ENCODE results near the gene PPEF2. TPM values are rescaled to one million over a fixed set of nuclear protein-coding genes. Genes with fewer than 3 reads are reported as not detected.
"Not testable (repeated sequence)": the region's sequence is repeated elsewhere in the genome, so short reads cannot be mapped to it uniquely, and the experiment has no call there.

PPEF2 gene
- 0.06 TPM for polyA plus RNA-seq
- long read RNA-seq, donor 1: 0 reads
- long read RNA-seq, donor 2: 0 reads
- long read RNA-seq, donor 3: 0 reads
- long read RNA-seq, donor 4: 0 reads
- long read RNA-seq, donor 5: 0 reads
- long read RNA-seq, donor 6: 0 reads
- long read RNA-seq, donor 7: 0 reads
- long read RNA-seq, donor 8: 0 reads
- long read RNA-seq, donor 9: 0 reads
- long read RNA-seq, donor 10: 0 reads
- long read RNA-seq, donor 11: 0 reads

- Histone ChIP-seq H3K27ac (ENCODE audit: low read length) (no peak within 1 kb of the TSS), H3K4me3 (ENCODE audit: low read length) (no peak within 1 kb of the TSS), H3K9me3 (ENCODE audit: control insufficient read depth, low read depth, low read length) (no peaks in the 10 kb centered on the region), H3K4me1 (ENCODE audit: control insufficient read depth, insufficient read depth, low read length) (peaks cover 7% of the 10 kb centered on the region), H3K27me3 (ENCODE audit: control insufficient read depth, insufficient read depth, low read length) (no peaks in the 10 kb centered on the region), H3K36me3 (ENCODE audit: control insufficient read depth, insufficient read depth, low read length) (no peaks in the 10 kb centered on the region)
- WGBS (ENCODE audit: insufficient coverage, low lambda C conversion rate): no CpG with 5 or more reads among the region's 5 CpGs
- DNase-seq: no peak
Observed at GRCh38 chr4:75902352-75902751, at the start of gene PPEF2. PPEF2 (minus strand) TSS chr4:75902452; CDS start chr4:75896325, 6,127 bp downstream.

GRCh38 chr4:75950213-75950815 lies 48.1 kb upstream of the PPEF2 start:
- Histone ChIP-seq H3K36me3 (ENCODE audit: control insufficient read depth, insufficient read depth, low read length) (peaks cover 45% of the 10 kb centered on the region), H3K4me3 (ENCODE audit: low read length) (no peak overlapping the region), H3K9me3 (ENCODE audit: control insufficient read depth, low read depth, low read length) (no peaks in the 10 kb centered on the region), H3K27ac (ENCODE audit: low read length) (no peak overlapping the region), H3K27me3 (ENCODE audit: control insufficient read depth, insufficient read depth, low read length) (no peaks in the 10 kb centered on the region), H3K4me1 (ENCODE audit: control insufficient read depth, insufficient read depth, low read length) (peaks cover 7% of the 10 kb centered on the region)
- no peak for DNase-seq
- WGBS (ENCODE audit: insufficient coverage, low lambda C conversion rate): no CpG with 5 or more reads among the region's 3 CpGs

GRCh38 chr4:75948822-75949444 lies 46.7 kb upstream of the PPEF2 start:
- Histone ChIP-seq H3K27ac (ENCODE audit: low read length) (peak overlapping the region; percentile 57), H3K4me1 (ENCODE audit: control insufficient read depth, insufficient read depth, low read length) (peaks cover 7% of the 10 kb centered on the region), H3K27me3 (ENCODE audit: control insufficient read depth, insufficient read depth, low read length) (no peaks in the 10 kb centered on the region), H3K36me3 (ENCODE audit: control insufficient read depth, insufficient read depth, low read length) (peaks cover 38% of the 10 kb centered on the region), H3K9me3 (ENCODE audit: control insufficient read depth, low read depth, low read length) (no peaks in the 10 kb centered on the region), H3K4me3 (ENCODE audit: low read length) (no peak overlapping the region)
- 100% methylated on average over 1 of the region's 5 CpGs for WGBS (ENCODE audit: insufficient coverage, low lambda C conversion rate)
- DNase-seq: peak in 1 of 2 donors; percentile 43

GRCh38 chr4:75940692-75941253 lies 38.5 kb upstream of the PPEF2 start, which contains the start of gene NAAA:
NAAA (minus strand) TSS chr4:75941013; CDS start chr4:75940949, 64 bp downstream.
- H3K4me1 ChIP-seq (ENCODE audit: control insufficient read depth, insufficient read depth, low read length): peaks cover 3% of the 10 kb centered on the region
- H3K27ac ChIP-seq (ENCODE audit: low read length): peak within 1 kb of the TSS; percentile 88
- no CpG with 5 or more reads among the region's 66 CpGs for WGBS (ENCODE audit: insufficient coverage, low lambda C conversion rate)
- H3K4me3 ChIP-seq (ENCODE audit: low read length): peak within 1 kb of the TSS; percentile 91
- H3K36me3 ChIP-seq (ENCODE audit: control insufficient read depth, insufficient read depth, low read length): peaks cover 9% of the 10 kb centered on the region
- H3K9me3 ChIP-seq (ENCODE audit: control insufficient read depth, low read depth, low read length): no peaks in the 10 kb centered on the region
- DNase-seq: peak; percentile 54 to 89
- H3K27me3 ChIP-seq (ENCODE audit: control insufficient read depth, insufficient read depth, low read length): no peaks in the 10 kb centered on the region

GRCh38 chr4:75939890-75940691 lies 37.8 kb upstream of the PPEF2 start:
- H3K9me3 ChIP-seq (ENCODE audit: control insufficient read depth, low read depth, low read length): no peaks in the 10 kb centered on the region
- peak; percentile 42 to 83 for DNase-seq
- no CpG with 5 or more reads among the region's 67 CpGs for WGBS (ENCODE audit: insufficient coverage, low lambda C conversion rate)
- peaks cover 13% of the 10 kb centered on the region for H3K36me3 ChIP-seq (ENCODE audit: control insufficient read depth, insufficient read depth, low read length)
- no peaks in the 10 kb centered on the region for H3K27me3 ChIP-seq (ENCODE audit: control insufficient read depth, insufficient read depth, low read length)
- H3K4me3 ChIP-seq (ENCODE audit: low read length): peak overlapping the region; percentile 91
- peaks cover 3% of the 10 kb centered on the region for H3K4me1 ChIP-seq (ENCODE audit: control insufficient read depth, insufficient read depth, low read length)
- peak overlapping the region; percentile 88 for H3K27ac ChIP-seq (ENCODE audit: low read length)

GRCh38 chr4:75935628-75936027 lies 33.4 kb upstream of the PPEF2 start:
- Histone ChIP-seq H3K27ac (ENCODE audit: low read length) (no peak overlapping the region), H3K36me3 (ENCODE audit: control insufficient read depth, insufficient read depth, low read length) (peaks cover 21% of the 10 kb centered on the region), H3K27me3 (ENCODE audit: control insufficient read depth, insufficient read depth, low read length) (no peaks in the 10 kb centered on the region), H3K4me1 (ENCODE audit: control insufficient read depth, insufficient read depth, low read length) (peaks cover 3% of the 10 kb centered on the region), H3K4me3 (ENCODE audit: low read length) (no peak overlapping the region), H3K9me3 (ENCODE audit: control insufficient read depth, low read depth, low read length) (no peaks in the 10 kb centered on the region)
- WGBS (ENCODE audit: insufficient coverage, low lambda C conversion rate): no CpG with 5 or more reads among the region's 1 CpG
- DNase-seq: no peak

GRCh38 chr4:75930152-75930551 lies 27.9 kb upstream of the PPEF2 start:
- H3K4me3 ChIP-seq (ENCODE audit: low read length): no peak overlapping the region
- no peaks in the 10 kb centered on the region for H3K9me3 ChIP-seq (ENCODE audit: control insufficient read depth, low read depth, low read length)
- DNase-seq: no peak
- no peaks in the 10 kb centered on the region for H3K4me1 ChIP-seq (ENCODE audit: control insufficient read depth, insufficient read depth, low read length)
- 90% methylated on average over 2 of the region's 3 CpGs for WGBS (ENCODE audit: insufficient coverage, low lambda C conversion rate)
- no peak overlapping the region for H3K27ac ChIP-seq (ENCODE audit: low read length)
- H3K36me3 ChIP-seq (ENCODE audit: control insufficient read depth, insufficient read depth, low read length): peaks cover 33% of the 10 kb centered on the region
- no peaks in the 10 kb centered on the region for H3K27me3 ChIP-seq (ENCODE audit: control insufficient read depth, insufficient read depth, low read length)

GRCh38 chr4:75924916-75925315 lies 22.7 kb upstream of the PPEF2 start:
- not testable (repeated sequence) for H3K4me3 ChIP-seq (ENCODE audit: low read length); H3K27ac ChIP-seq (ENCODE audit: low read length); H3K4me1 ChIP-seq (ENCODE audit: control insufficient read depth, insufficient read depth, low read length); DNase-seq; H3K9me3 ChIP-seq (ENCODE audit: control insufficient read depth, low read depth, low read length); H3K27me3 ChIP-seq (ENCODE audit: control insufficient read depth, insufficient read depth, low read length)
- peaks cover 45% of the 10 kb centered on the region for H3K36me3 ChIP-seq (ENCODE audit: control insufficient read depth, insufficient read depth, low read length)
- no CpG with 5 or more reads among the region's 11 CpGs for WGBS (ENCODE audit: insufficient coverage, low lambda C conversion rate)

GRCh38 chr4:75924309-75924827 lies 22.1 kb upstream of the PPEF2 start:
- H3K27ac ChIP-seq (ENCODE audit: low read length): no peak overlapping the region
- 96% methylated on average over 4 of the region's 5 CpGs for WGBS (ENCODE audit: insufficient coverage, low lambda C conversion rate)
- peaks cover 41% of the 10 kb centered on the region for H3K36me3 ChIP-seq (ENCODE audit: control insufficient read depth, insufficient read depth, low read length)
- no peaks in the 10 kb centered on the region for H3K9me3 ChIP-seq (ENCODE audit: control insufficient read depth, low read depth, low read length)
- peaks cover 8% of the 10 kb centered on the region for H3K4me1 ChIP-seq (ENCODE audit: control insufficient read depth, insufficient read depth, low read length)
- DNase-seq: no peak
- H3K27me3 ChIP-seq (ENCODE audit: control insufficient read depth, insufficient read depth, low read length): no peaks in the 10 kb centered on the region
- H3K4me3 ChIP-seq (ENCODE audit: low read length): no peak overlapping the region

GRCh38 chr4:75922588-75922987 lies 20.3 kb upstream of the PPEF2 start:
- peak in 1 of 2 donors; percentile 11 for DNase-seq
- peaks cover 8% of the 10 kb centered on the region for H3K4me1 ChIP-seq (ENCODE audit: control insufficient read depth, insufficient read depth, low read length)
- H3K27me3 ChIP-seq (ENCODE audit: control insufficient read depth, insufficient read depth, low read length): no peaks in the 10 kb centered on the region
- no peak overlapping the region for H3K27ac ChIP-seq (ENCODE audit: low read length)
- WGBS (ENCODE audit: insufficient coverage, low lambda C conversion rate): no CpG with 5 or more reads among the region's 1 CpG
- H3K9me3 ChIP-seq (ENCODE audit: control insufficient read depth, low read depth, low read length): no peaks in the 10 kb centered on the region
- no peak overlapping the region for H3K4me3 ChIP-seq (ENCODE audit: low read length)
- H3K36me3 ChIP-seq (ENCODE audit: control insufficient read depth, insufficient read depth, low read length): peaks cover 35% of the 10 kb centered on the region
